ENCODE results near the gene SLC12A8. TPM values are rescaled to one million over a fixed set of nuclear protein-coding genes. Genes with fewer than 3 reads are reported as not detected.

SLC12A8 gene
- total and polyA plus RNA-seq, 2 experiments from 2014 or later: 6.9 to 15.9 TPM

- no peak for TF ChIP-seq ZNF462 (CRISPR knock-in tag; IDR thresholded peaks at IDR 0.05)
- TF ChIP-seq POLR2AphosphoS5 (IDR thresholded peaks at IDR 0.05; ENCODE audit: low read depth): no peak
- TF ChIP-seq ETS1 (IDR thresholded peaks at IDR 0.05): no peak
Observed at GRCh38 chr3:125107861-125108567, 104.5 kb downstream of the SLC12A8 start (continued).

- no peak for DNase-seq (ENCODE audit: low spot score)
- Mint-ChIP-seq H3K36me3 (ENCODE audit: low read depth) (peaks cover 16% of the 10 kb centered on the region; the same call in 2 of the 3 replicates), H3K27me3 (ENCODE audit: insufficient read depth, low read depth, poor library complexity) (no peaks in the 10 kb centered on the region), H3K4me3 (no peak overlapping the region), H3K4me1 (peaks cover 10% of the 10 kb centered on the region), H3K9me3 (no peaks in the 10 kb centered on the region), H3K27ac (no peak overlapping the region)
- ATAC-seq: no peak
- no peaks in the 10 kb centered on the region for H3K9me2 ChIP-seq (ENCODE audit: insufficient read depth)
- no peaks in the 10 kb centered on the region for H3K36me3 ChIP-seq (ENCODE audit: insufficient read depth)
- H2AFZ ChIP-seq: no peak overlapping the region
- H3K79me2 ChIP-seq (replicated peaks; ENCODE audit: insufficient read depth): no peaks in the 10 kb centered on the region
- no peaks in the 10 kb centered on the region; the same call in 1 of the 2 replicates for H4K20me1 ChIP-seq (replicated peaks; ENCODE audit: insufficient read depth)
- H3K4me1 ChIP-seq (ENCODE audit: insufficient read depth): peaks cover 8% of the 10 kb centered on the region
- no peak overlapping the region for H3K4me3 ChIP-seq
- no peak overlapping the region for H3K4me2 ChIP-seq
- H3F3A ChIP-seq (replicated peaks; ENCODE audit: low read depth): no peaks in the 10 kb centered on the region
- no peaks in the 10 kb centered on the region for H3K27me3 ChIP-seq (ENCODE audit: insufficient read depth)
- no peak overlapping the region for H3K27ac ChIP-seq (ENCODE audit: low read depth)
- TF ChIP-seq ETS1 (IDR thresholded peaks at IDR 0.05) (no peak), ZNF331 (CRISPR knock-in tag; IDR thresholded peaks at IDR 0.05; ENCODE audit: low read depth) (no peak), REST (IDR thresholded peaks at IDR 0.05; ENCODE audit: unreplicated experiment) (no peak), NANOG (IDR thresholded peaks at IDR 0.05; ENCODE audit: borderline replicate concordance) (no peak), POLR2AphosphoS5 (IDR thresholded peaks at IDR 0.05; ENCODE audit: low read depth) (no peak), STAT1 (IDR thresholded peaks at IDR 0.05; ENCODE audit: unreplicated experiment) (no peak), CTCF (conservative IDR thresholded peaks at IDR 0.05; ENCODE audit: low read depth in 2 of 2) (no peak)
Observed at GRCh38 chr3:125107363-125107762, 105.2 kb downstream of the SLC12A8 start.
